Measurements from ENCODE around the gene ACTN1.

DNA sequence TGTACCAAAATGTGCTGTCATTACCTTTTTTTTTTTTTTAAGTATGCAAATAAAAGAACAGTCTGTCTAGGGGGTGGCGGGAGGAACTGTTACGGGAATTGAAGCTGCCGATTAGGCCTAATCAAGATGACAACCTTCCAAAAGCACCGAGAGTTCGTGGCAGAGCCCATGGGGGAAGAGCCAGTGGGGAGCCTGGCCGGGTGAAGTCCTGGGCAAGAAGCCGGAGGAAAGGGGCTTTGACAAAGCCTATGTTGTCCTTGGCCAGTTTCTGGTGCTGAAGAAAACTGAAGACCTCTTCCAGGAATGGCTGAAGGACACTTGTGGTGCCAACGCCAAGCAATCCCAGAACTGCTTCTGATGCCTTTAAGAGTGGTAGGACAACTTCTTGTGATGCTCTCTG, 42.6 kb downstream of the ACTN1 start:
- no peak for TF ChIP-seq POLR2A (IDR thresholded peaks at IDR 0.05)
- TF ChIP-seq, protein P1, sequence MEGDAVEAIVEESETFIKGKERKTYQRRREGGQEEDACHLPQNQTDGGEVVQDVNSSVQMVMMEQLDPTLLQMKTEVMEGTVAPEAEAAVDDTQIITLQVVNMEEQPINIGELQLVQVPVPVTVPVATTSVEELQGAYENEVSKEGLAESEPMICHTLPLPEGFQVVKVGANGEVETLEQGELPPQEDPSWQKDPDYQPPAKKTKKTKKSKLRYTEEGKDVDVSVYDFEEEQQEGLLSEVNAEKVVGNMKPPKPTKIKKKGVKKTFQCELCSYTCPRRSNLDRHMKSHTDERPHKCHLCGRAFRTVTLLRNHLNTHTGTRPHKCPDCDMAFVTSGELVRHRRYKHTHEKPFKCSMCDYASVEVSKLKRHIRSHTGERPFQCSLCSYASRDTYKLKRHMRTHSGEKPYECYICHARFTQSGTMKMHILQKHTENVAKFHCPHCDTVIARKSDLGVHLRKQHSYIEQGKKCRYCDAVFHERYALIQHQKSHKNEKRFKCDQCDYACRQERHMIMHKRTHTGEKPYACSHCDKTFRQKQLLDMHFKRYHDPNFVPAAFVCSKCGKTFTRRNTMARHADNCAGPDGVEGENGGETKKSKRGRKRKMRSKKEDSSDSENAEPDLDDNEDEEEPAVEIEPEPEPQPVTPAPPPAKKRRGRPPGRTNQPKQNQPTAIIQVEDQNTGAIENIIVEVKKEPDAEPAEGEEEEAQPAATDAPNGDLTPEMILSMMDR (IDR thresholded peaks at IDR 0.05), result no peak

Measured in esophagus squamous epithelium (tissue), 4 donors.